ENCODE data around the gene MAPKAP1. TPM values are rescaled to one million over a fixed set of nuclear protein-coding genes. Genes with fewer than 3 reads are reported as not detected.

MAPKAP1 gene
- total and polyA plus RNA-seq, 9 of the 15 experiments (the other 6 are each of a cell fraction or from before 2014, with no cell fraction given), result 2.6 to 82.1 (median 61.1) TPM

- WGBS (ENCODE audit: insufficient coverage, low coverage, missing lambda C conversion rate), result 97% methylated on average over 2 of the region's 2 CpGs
- intact Hi-C loops (cut with micrococcal nuclease), result no loop called here
- Histone ChIP-seq H4K20me1 (replicated peaks; ENCODE audit: control insufficient read depth, insufficient read depth, low read length) (no peaks in the 10 kb centered on the region; the same call in 1 of the 2 replicates), H3K4me3 (no peak overlapping the region), H3K9me1 (ENCODE audit: control insufficient read depth, insufficient read depth, low read length) (no peaks in the 10 kb centered on the region), H2AFZ (ENCODE audit: low read depth, low read length) (no peak overlapping the region), H3K4me1 (replicated peaks in 1 of 2; ENCODE audit: control insufficient read depth in 2 of 2, insufficient read depth in 2 of 2, low read length in 2 of 2) (peaks cover 0 to 5% of the 10 kb centered on the region in 2 experiments; a peak in 2 of 5 replicates), H3K9me3 (replicated peaks; ENCODE audit: control insufficient read depth, insufficient read depth, low read depth, low read length) (no peaks in the 10 kb centered on the region), H3K4me2 (ENCODE audit: insufficient read depth, low read length) (no peak overlapping the region), H3K27me3 (ENCODE audit: control insufficient read depth in 2 of 2, insufficient read depth in 2 of 2, low read length in 2 of 2) (no peaks in the 10 kb centered on the region), H3K27ac (ENCODE audit: extremely low read depth, low read depth, low read length) (no peak overlapping the region), H3K36me3 (ENCODE audit: control insufficient read depth, insufficient read depth, low read length) (no peaks in the 10 kb centered on the region; the same call in 2 of the 3 replicates), H3K9ac (ENCODE audit: insufficient read depth in 1 of 2, low read depth in 2 of 2, low read length in 2 of 2) (no peak overlapping the region), H3K79me2 (ENCODE audit: control insufficient read depth, insufficient read depth, low read length) (no peaks in the 10 kb centered on the region)
- in situ Hi-C loops (cut with MboI), result no loop called here
- no peak for FAIRE-seq
- ChIA-PET POLR2A (interaction anchor here (1.4 to 1.8 kb wide), 2 partner anchors 14 to 45 kb away, joined by 3 to 4 read pairs; no protein-coding TSS in a partner anchor), CTCF (ENCODE audit: low intra/inter-chr PET ratio) (no interaction called here)
- no peak for ATAC-seq
- BruUV-seq (replicated peaks), result no TSS peak
- DNase-seq (ENCODE audit: extremely low read depth in 1 of 4, low spot score in 3 of 4), result no peak
- 0 out of 2 replicates have a peak, but pooled peaks have one; percentile 3 for TF ChIP-seq ZNF316 (IDR thresholded peaks at IDR 0.05)
- no peak for TF ChIP-seq ZNF764 (CRISPR knock-in tag; IDR thresholded peaks at IDR 0.05; ENCODE audit: low read depth)
These were observed 223.3 kb downstream of the MAPKAP1 start for GRCh38 chr9:125483697-125484096.

- Histone ChIP-seq H4K20me1 (replicated peaks; ENCODE audit: control insufficient read depth, insufficient read depth, low read length) (no peaks in the 10 kb centered on the region; the same call in 1 of the 2 replicates), H3K27ac (ENCODE audit: extremely low read depth, low read depth, low read length) (no peak overlapping the region), H3K27me3 (ENCODE audit: control insufficient read depth in 2 of 2, insufficient read depth in 2 of 2, low read length in 2 of 2) (no peaks in the 10 kb centered on the region), H3K4me3 (no peak overlapping the region), H2AFZ (ENCODE audit: low read depth, low read length) (no peak overlapping the region), H3K4me1 (replicated peaks in 1 of 2; ENCODE audit: control insufficient read depth in 2 of 2, insufficient read depth in 2 of 2, low read length in 2 of 2) (peaks cover 19 to 37% of the 10 kb centered on the region in 2 experiments; a peak in 4 of 5 replicates), H3K9me3 (replicated peaks; ENCODE audit: control insufficient read depth, insufficient read depth, low read depth, low read length) (no peaks in the 10 kb centered on the region), H3K4me2 (ENCODE audit: insufficient read depth, low read length) (no peak overlapping the region), H3K79me2 (ENCODE audit: control insufficient read depth, insufficient read depth, low read length) (no peaks in the 10 kb centered on the region), H3K36me3 (ENCODE audit: control insufficient read depth, insufficient read depth, low read length) (peaks cover 11% of the 10 kb centered on the region), H3K9me1 (ENCODE audit: control insufficient read depth, insufficient read depth, low read length) (no peaks in the 10 kb centered on the region), H3K9ac (ENCODE audit: insufficient read depth in 1 of 2, low read depth in 2 of 2, low read length in 2 of 2) (no peak overlapping the region)
- no peak for TF ChIP-seq MTA3 (IDR thresholded peaks at IDR 0.05; ENCODE audit: borderline replicate concordance)
- TF ChIP-seq MAFK (IDR thresholded peaks at IDR 0.05; ENCODE audit: low read length), result no peak
- TF ChIP-seq RAD21 (CRISPR knock-in tag; conservative IDR thresholded peaks at IDR 0.05 in 1 of 2, IDR thresholded peaks at IDR 0.05 in 1 of 2), result no peak
- no peak for TF ChIP-seq ZNF124 (CRISPR knock-in tag; IDR thresholded peaks at IDR 0.05)
- TF ChIP-seq BRCA1 (IDR thresholded peaks at IDR 0.05), result no peak
- no peak for TF ChIP-seq BRCA1 (CRISPR knock-in tag; IDR thresholded peaks at IDR 0.05)
- no peak for TF ChIP-seq ZSCAN29 (IDR thresholded peaks at IDR 0.05)
- no peak for TF ChIP-seq THRAP3 (IDR thresholded peaks at IDR 0.05; ENCODE audit: borderline replicate concordance)
- peak; percentile 13 for TF ChIP-seq MEIS2 (IDR thresholded peaks at IDR 0.05; ENCODE audit: partially characterized antibody)
- DNase-seq (ENCODE audit: extremely low read depth in 1 of 4, low spot score in 3 of 4), result no peak
- WGBS (ENCODE audit: insufficient coverage, low coverage, missing lambda C conversion rate), result 79% methylated on average over 7 of the region's 7 CpGs
- ChIA-PET CTCF (ENCODE audit: low intra/inter-chr PET ratio) (no interaction called here), POLR2A (interaction anchor here (0.7 kb wide), 1 partner anchor 316 kb away, joined by 3 read pairs; no protein-coding TSS in a partner anchor)
- FAIRE-seq, result no peak
- intact Hi-C loops (cut with micrococcal nuclease), result no loop called here
- in situ Hi-C loops (cut with MboI), result no loop called here
- no TSS peak for BruUV-seq (replicated peaks)
- no peak for ATAC-seq
These were observed 227.0 kb downstream of the MAPKAP1 start for GRCh38 chr9:125479846-125480615.

Data from K562 (cell line).